Mesenchymal stem cell (in vitro differentiated cells and primary cell): Measurements from ENCODE around the gene HDAC2.
A peak's percentile ranks its signal among the peaks of the same experiment; 100 is the strongest.

Experiments
- DNase-seq: peaks from one replicate; pipeline ENCODE4 v3.0.0-alpha.2; 2013
- H2AFZ ChIP-seq: one replicate; pipeline ENCODE4 v1.6.1; 2013; ENCODE audit warnings: low read depth, mild to moderate bottlenecking, control low read depth, inconsistent platforms, low read length, moderate library complexity
- H2AK5ac ChIP-seq: 2 replicates; pipeline ENCODE4 v1.6.1; 2013; ENCODE audit warnings: low read length, moderate library complexity, mild to moderate bottlenecking, inconsistent platforms; ENCODE audit not compliant: severe bottlenecking
- H2BK120ac ChIP-seq: one replicate; pipeline ENCODE4 v1.6.1; 2013; ENCODE audit warnings: low read depth, mild to moderate bottlenecking, inconsistent platforms, low read length, moderate library complexity
- H2BK12ac ChIP-seq, 2 experiments: one replicate each; pipeline ENCODE4 v1.6.1; 2013; ENCODE audit warnings: inconsistent platforms in 2 of 2, low read length in 2 of 2, mild to moderate bottlenecking in 2 of 2, moderate library complexity in 2 of 2, control low read depth in 1 of 2
- H2BK15ac ChIP-seq: one replicate; pipeline ENCODE4 v1.6.1; 2013; ENCODE audit warnings: mild to moderate bottlenecking, low read depth, inconsistent platforms; ENCODE audit not compliant: poor library complexity, severe bottlenecking
- H2BK5ac ChIP-seq: 2 replicates; pipeline ENCODE4 v1.6.1; 2013; ENCODE audit warnings: low read depth, mild to moderate bottlenecking, low read length, control low read depth, inconsistent platforms; ENCODE audit not compliant: poor library complexity, severe bottlenecking
- H3K14ac ChIP-seq, 2 experiments: one replicate each; pipeline ENCODE4 v1.6.1; 2013; ENCODE audit warnings: inconsistent platforms in 2 of 2, low read length in 2 of 2, control low read depth in 1 of 2, mild to moderate bottlenecking in 1 of 2, moderate library complexity in 1 of 2
- H3K18ac ChIP-seq, 2 experiments: one replicate each; pipeline ENCODE4 v1.6.1; 2013; ENCODE audit warnings: inconsistent platforms in 2 of 2, low read length in 2 of 2, control low read depth in 1 of 2, low read depth in 1 of 2, mild to moderate bottlenecking in 1 of 2
- H3K23ac ChIP-seq, 2 experiments: one replicate each; pipeline ENCODE4 v1.6.1; 2013; ENCODE audit warnings: inconsistent platforms in 2 of 2, low read length in 2 of 2, mild to moderate bottlenecking in 2 of 2, moderate library complexity in 2 of 2, control low read depth in 1 of 2
- H3K27ac ChIP-seq: 2 replicates; pipeline ENCODE4 v1.5.1; 2013; ENCODE audit warnings: mild to moderate bottlenecking, moderate library complexity, low read length, control low read depth, inconsistent platforms; ENCODE audit not compliant: poor library complexity, severe bottlenecking
- H3K27me3 ChIP-seq, 2 experiments: 2 replicates each; pipeline versions ENCODE4 v1.6.1 to v1.7.0; 2013; ENCODE audit warnings: low read length in 2 of 2, mild to moderate bottlenecking in 2 of 2, moderate library complexity in 2 of 2, control low read depth in 1 of 2, inconsistent platforms in 1 of 2; ENCODE audit not compliant: control insufficient read depth in 1 of 2, insufficient read depth in 1 of 2
- H3K36me3 ChIP-seq, 2 experiments: 2 replicates each; pipeline versions ENCODE4 v1.6.1 to v1.7.0; 2013; ENCODE audit warnings: low read length in 2 of 2, control low read depth in 1 of 2, inconsistent platforms in 1 of 2, low read depth in 1 of 2, mild to moderate bottlenecking in 1 of 2; ENCODE audit not compliant: insufficient read depth in 2 of 2, control insufficient read depth in 1 of 2
- H3K4ac ChIP-seq, 2 experiments: one replicate each; pipeline ENCODE4 v1.6.1; 2013; ENCODE audit warnings: inconsistent platforms in 2 of 2, low read length in 2 of 2, mild to moderate bottlenecking in 2 of 2, moderate library complexity in 2 of 2, control low read depth in 1 of 2, low read depth in 1 of 2
- H3K4me1 ChIP-seq: 2 replicates; pipeline ENCODE4 v1.6.1; 2013; ENCODE audit warnings: low read depth, low read length, control low read depth; ENCODE audit not compliant: control insufficient read depth, insufficient read depth
- H3K4me2 ChIP-seq: 2 replicates; pipeline ENCODE4 v1.6.1; 2013; ENCODE audit warnings: low read length, mild to moderate bottlenecking, inconsistent platforms; ENCODE audit not compliant: poor library complexity, severe bottlenecking
- H3K4me3 ChIP-seq, 2 experiments: 2 replicates each; pipeline versions ENCODE4 v1.5.1 to v1.7.0; 2013; ENCODE audit warnings: low read length in 2 of 2, mild to moderate bottlenecking in 2 of 2, control low read depth in 1 of 2, low read depth in 1 of 2; ENCODE audit not compliant: insufficient read depth in 1 of 2
- H3K79me1 ChIP-seq: replicated peaks from 2 replicates; pipeline ENCODE4 v1.6.1; 2013; ENCODE audit warnings: mild to moderate bottlenecking, control low read depth, low read length, inconsistent platforms; ENCODE audit not compliant: poor library complexity, severe bottlenecking
- H3K9ac ChIP-seq: 2 replicates; pipeline ENCODE4 v1.7.0; 2013; ENCODE audit warnings: mild to moderate bottlenecking, low read length, moderate library complexity
- H3K9me3 ChIP-seq: 2 replicates; pipeline ENCODE4 v1.7.0; 2013; ENCODE audit warnings: mild to moderate bottlenecking, low read length; ENCODE audit not compliant: control insufficient read depth
- H4K8ac ChIP-seq: one replicate; pipeline ENCODE4 v1.6.1; 2013; ENCODE audit warnings: inconsistent platforms, mild to moderate bottlenecking, low read length, moderate library complexity
- H4K91ac ChIP-seq: one replicate; pipeline ENCODE4 v1.6.1; 2013; ENCODE audit warnings: mild to moderate bottlenecking, low read length, inconsistent platforms
- WGBS: methylation state at CpG from one replicate; pipeline ENCODE4 v1.1.7; 2013; ENCODE audit warnings: mixed read lengths; 5-methylcytosine and 5-hydroxymethylcytosine counted together

Gene HDAC2

GRCh38 chr6:114007516-114007915 is 36.6 kb upstream of the HDAC2 start:
- Histone ChIP-seq H3K4me1 (no peaks in the 10 kb centered on the region), H3K9ac (no peak overlapping the region), H3K4ac (peak overlapping the region in 1 of 2 experiments; percentile 73), H3K4me2 (no peak overlapping the region), H3K36me3 (no peaks in the 10 kb centered on the region), H2BK12ac (peak overlapping the region in 1 of 2 experiments; percentile 31), H2AK5ac (peak overlapping the region; percentile 23), H3K18ac (no peak overlapping the region), H2BK5ac (no peak overlapping the region), H3K4me3 (no peak overlapping the region), H2BK120ac (no peak overlapping the region), H4K8ac (peak overlapping the region; percentile 4), H2BK15ac (no peak overlapping the region), H3K27me3 (no peaks in the 10 kb centered on the region), H3K79me1 (peaks cover 1% of the 10 kb centered on the region), H2AFZ (peak overlapping the region; percentile 27), H3K23ac (no peak overlapping the region), H3K14ac (no peak overlapping the region), H4K91ac (no peak overlapping the region), H3K9me3 (no peaks in the 10 kb centered on the region), H3K27ac (peak overlapping the region; percentile 2)
- no peak for DNase-seq
- WGBS = 100% methylated on average over 2 of the region's 2 CpGs

DNA sequence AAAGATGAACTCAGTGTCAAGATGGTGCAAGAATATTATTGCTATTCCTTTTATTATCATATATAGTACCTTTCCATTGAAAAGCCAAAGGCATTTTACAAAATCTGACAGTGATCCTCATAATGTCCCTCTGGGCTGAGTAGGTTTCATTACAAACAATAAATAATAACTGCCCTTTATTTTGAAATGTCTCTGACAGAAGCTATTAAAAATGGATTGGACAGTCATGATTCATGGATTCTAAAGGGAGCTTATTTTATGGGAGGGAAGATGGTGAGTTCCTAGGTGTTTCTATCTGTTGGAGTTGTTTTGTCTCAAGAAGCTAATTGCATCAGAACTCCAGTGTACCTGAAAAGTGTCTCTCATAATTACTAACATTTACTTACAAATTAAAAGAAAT is 30.4 kb upstream of the HDAC2 start:
- no peak overlapping the region for H3K14ac ChIP-seq
- H3K27me3 ChIP-seq = no peaks in the 10 kb centered on the region
- H2BK120ac ChIP-seq = no peak overlapping the region
- no peak overlapping the region for H2AFZ ChIP-seq
- H3K18ac ChIP-seq = no peak overlapping the region
- no peak overlapping the region for H3K23ac ChIP-seq
- no peak overlapping the region for H3K4ac ChIP-seq
- no peak overlapping the region for H3K27ac ChIP-seq
- no peak overlapping the region for H2BK15ac ChIP-seq
- H3K4me2 ChIP-seq = no peak overlapping the region
- H2AK5ac ChIP-seq = no peak overlapping the region
- H3K4me1 ChIP-seq = peaks cover 3% of the 10 kb centered on the region
- H2BK12ac ChIP-seq = no peak overlapping the region
- no peak overlapping the region for H4K91ac ChIP-seq
- DNase-seq = no peak
- no peak overlapping the region for H3K4me3 ChIP-seq
- no peak overlapping the region for H3K9ac ChIP-seq
- no peaks in the 10 kb centered on the region for H3K9me3 ChIP-seq
- H3K79me1 ChIP-seq = peaks cover 3% of the 10 kb centered on the region
- H3K36me3 ChIP-seq = no peaks in the 10 kb centered on the region
- H2BK5ac ChIP-seq = no peak overlapping the region
- no peak overlapping the region for H4K8ac ChIP-seq

GRCh38 chr6:114000069-114000468 is 29.1 kb upstream of the HDAC2 start:
- H3K23ac ChIP-seq = no peak overlapping the region
- H3K4ac ChIP-seq = no peak overlapping the region
- peaks cover 3% of the 10 kb centered on the region for H3K4me1 ChIP-seq
- no peak overlapping the region for H2BK120ac ChIP-seq
- no peak overlapping the region for H2BK5ac ChIP-seq
- no peaks in the 10 kb centered on the region for H3K9me3 ChIP-seq
- peaks cover 3% of the 10 kb centered on the region for H3K79me1 ChIP-seq
- no peak overlapping the region for H2AK5ac ChIP-seq
- H3K27ac ChIP-seq = no peak overlapping the region
- WGBS = no CpG with 5 or more reads among the region's 2 CpGs
- no peak overlapping the region for H3K4me3 ChIP-seq
- H3K36me3 ChIP-seq = no peaks in the 10 kb centered on the region
- H3K27me3 ChIP-seq = no peaks in the 10 kb centered on the region
- no peak overlapping the region for H3K14ac ChIP-seq
- no peak overlapping the region for H2BK12ac ChIP-seq
- no peak overlapping the region for H3K9ac ChIP-seq
- H2AFZ ChIP-seq = no peak overlapping the region
- no peak overlapping the region for H2BK15ac ChIP-seq
- no peak for DNase-seq
- no peak overlapping the region for H3K4me2 ChIP-seq
- no peak overlapping the region for H4K91ac ChIP-seq
- H3K18ac ChIP-seq = no peak overlapping the region
- H4K8ac ChIP-seq = no peak overlapping the region

- H3K79me1 ChIP-seq = peaks cover 3% of the 10 kb centered on the region
- no peak overlapping the region for H3K18ac ChIP-seq
- H3K4me3 ChIP-seq = no peak overlapping the region
- no peak overlapping the region for H3K4ac ChIP-seq
- H3K23ac ChIP-seq = no peak overlapping the region
- peaks cover 3% of the 10 kb centered on the region for H3K4me1 ChIP-seq
- no peak overlapping the region for H2BK12ac ChIP-seq
- H3K27me3 ChIP-seq = no peaks in the 10 kb centered on the region
- no peak overlapping the region for H3K4me2 ChIP-seq
- H2BK5ac ChIP-seq = no peak overlapping the region
- H3K9me3 ChIP-seq = no peaks in the 10 kb centered on the region
- no peak overlapping the region for H3K14ac ChIP-seq
- H4K91ac ChIP-seq = no peak overlapping the region
- H4K8ac ChIP-seq = no peak overlapping the region
- H3K36me3 ChIP-seq = no peaks in the 10 kb centered on the region
- H3K9ac ChIP-seq = no peak overlapping the region
- no peak overlapping the region for H2BK15ac ChIP-seq
- no peak for DNase-seq
- H2AK5ac ChIP-seq = no peak overlapping the region
- no peak overlapping the region for H3K27ac ChIP-seq
- H2BK120ac ChIP-seq = no peak overlapping the region
- H2AFZ ChIP-seq = no peak overlapping the region
- WGBS = 96% methylated on average over 2 of the region's 2 CpGs
Measured at GRCh38 chr6:113999284-113999683, 28.3 kb upstream of the HDAC2 start.
